ENCODE results near the gene NTM.

GRCh38 chr11:132260636-132261035 lies 890.2 kb downstream of the NTM start:
- TF ChIP-seq SUZ12 (IDR thresholded peaks at IDR 0.05) = no peak
- no peak for TF ChIP-seq TARDBP (IDR thresholded peaks at IDR 0.05)
- TF ChIP-seq NFRKB (IDR thresholded peaks at IDR 0.05) = no peak
- TF ChIP-seq BHLHE40 (IDR thresholded peaks at IDR 0.05; ENCODE audit: borderline replicate concordance) = no peak
- no peak for TF ChIP-seq FOXA1 (IDR thresholded peaks at IDR 0.05)
- no peak for TF ChIP-seq HDGF (IDR thresholded peaks at IDR 0.05; ENCODE audit: borderline replicate concordance)
- TF ChIP-seq LEF1 (IDR thresholded peaks at IDR 0.05; ENCODE audit: borderline replicate concordance) = no peak
- TF ChIP-seq ELF4 (IDR thresholded peaks at IDR 0.05) = no peak
- no peak for TF ChIP-seq FOXK2 (IDR thresholded peaks at IDR 0.05)
- no peak for TF ChIP-seq PKNOX1 (IDR thresholded peaks at IDR 0.05)
- TF ChIP-seq FOXM1 (IDR thresholded peaks at IDR 0.05; ENCODE audit: borderline replicate concordance) = no peak
